Measurements from ENCODE around the gene LTBP3.

The LTBP3 gene

DNA sequence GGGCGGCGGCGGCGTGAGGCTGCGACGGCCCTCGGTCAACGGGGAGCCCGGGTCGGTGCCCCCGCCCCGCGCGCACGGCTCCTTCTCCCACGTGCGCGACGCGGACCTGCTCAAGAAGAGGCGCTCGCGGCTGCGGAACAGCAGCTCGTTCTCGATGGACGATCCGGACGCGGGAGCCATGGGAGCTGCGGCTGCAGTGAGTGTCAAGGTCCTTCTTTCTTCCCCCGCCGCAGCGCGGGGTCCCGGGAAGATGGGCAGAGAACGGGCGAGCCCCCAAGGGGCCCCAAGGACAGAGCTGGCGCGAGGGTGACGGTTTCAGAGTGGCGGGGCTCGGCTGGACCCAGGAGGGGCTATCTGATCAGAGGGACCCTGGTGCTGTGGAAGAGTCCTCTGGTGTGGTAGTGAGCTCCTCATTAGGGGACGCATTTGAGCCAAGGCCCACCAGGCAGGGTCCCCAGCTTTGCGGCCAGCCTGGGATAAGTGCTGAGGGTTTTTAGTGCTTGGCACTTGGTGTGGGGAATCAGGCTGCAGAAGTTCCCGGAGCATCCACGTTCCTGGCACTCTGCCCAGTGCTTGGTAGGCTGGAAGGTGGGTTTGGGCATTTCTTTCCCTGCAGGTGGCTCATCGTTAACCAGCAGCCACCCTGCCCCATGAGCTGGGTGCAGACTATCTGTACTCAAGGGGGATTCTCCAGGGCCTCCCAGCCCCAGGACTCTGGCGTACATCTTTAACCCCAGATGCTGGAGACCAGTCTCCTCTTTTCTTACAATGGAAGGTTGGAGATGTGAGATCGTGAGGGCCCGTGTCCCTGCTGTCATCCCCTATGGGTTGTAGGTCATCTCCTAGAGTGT, 27.5 kb upstream of the LTBP3 start:
- no peak for DNase-seq

DNA sequence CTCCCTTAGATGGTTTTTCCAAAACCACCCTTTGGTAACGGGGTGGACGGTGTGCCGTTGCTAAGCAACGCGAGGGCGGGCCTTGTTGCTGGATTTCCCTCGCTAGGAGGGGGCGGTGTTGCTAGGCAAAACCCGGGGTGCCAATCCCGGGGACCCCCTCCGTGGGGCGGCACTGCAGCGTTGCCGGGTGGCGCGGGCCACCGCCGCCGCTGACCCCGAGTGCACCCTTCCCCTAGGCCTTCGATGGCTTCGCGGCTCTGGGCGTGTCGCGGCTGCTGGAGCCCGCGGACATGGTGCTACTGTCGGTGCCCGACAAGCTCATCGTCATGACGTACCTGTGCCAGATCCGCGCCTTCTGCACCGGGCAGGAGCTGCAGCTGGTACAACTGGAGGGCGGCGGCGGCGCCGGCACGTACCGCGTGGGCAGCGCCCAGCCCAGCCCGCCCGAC, 26.6 kb upstream of the LTBP3 start:
- no peak for DNase-seq

DNA sequence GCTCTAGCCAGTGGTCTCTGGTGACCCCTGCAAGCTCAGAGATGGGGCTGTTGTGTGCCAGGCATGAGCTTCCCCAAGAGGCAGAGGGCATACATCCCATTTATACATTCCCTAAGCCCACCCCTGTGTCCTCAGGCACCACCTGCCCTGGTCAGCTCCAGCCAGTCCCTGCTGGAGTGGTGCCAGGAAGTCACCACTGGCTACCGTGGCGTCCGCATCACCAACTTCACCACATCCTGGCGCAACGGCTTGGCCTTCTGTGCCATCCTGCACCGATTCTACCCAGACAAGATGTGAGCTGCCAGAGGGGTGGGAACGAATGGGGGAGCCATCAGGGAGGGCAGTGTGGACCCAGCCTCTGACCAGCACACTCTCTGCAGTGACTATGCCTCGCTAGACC, 25.9 kb upstream of the LTBP3 start:
- no peak for DNase-seq

DNA sequence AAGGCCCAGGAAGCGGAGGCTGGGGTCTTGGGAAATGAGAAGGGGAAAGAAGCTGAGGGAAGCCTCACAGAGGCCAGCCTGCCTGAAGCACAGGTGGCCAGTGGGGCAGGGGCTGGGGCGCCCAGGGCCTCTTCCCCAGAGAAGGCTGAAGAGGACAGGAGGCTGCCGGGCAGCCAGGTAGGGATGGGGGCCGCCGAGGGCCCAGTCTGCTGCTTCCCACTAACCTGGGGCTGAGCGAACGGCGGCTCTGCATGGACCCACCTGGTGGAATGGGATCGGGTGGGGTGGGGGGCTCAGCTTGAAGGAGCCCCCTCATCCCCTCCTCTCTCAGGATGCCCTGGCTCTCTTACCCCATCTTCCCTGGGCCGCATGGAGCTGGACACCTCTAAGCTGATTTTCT, 25.4 kb upstream of the LTBP3 start:
- DNase-seq = no peak

DNA sequence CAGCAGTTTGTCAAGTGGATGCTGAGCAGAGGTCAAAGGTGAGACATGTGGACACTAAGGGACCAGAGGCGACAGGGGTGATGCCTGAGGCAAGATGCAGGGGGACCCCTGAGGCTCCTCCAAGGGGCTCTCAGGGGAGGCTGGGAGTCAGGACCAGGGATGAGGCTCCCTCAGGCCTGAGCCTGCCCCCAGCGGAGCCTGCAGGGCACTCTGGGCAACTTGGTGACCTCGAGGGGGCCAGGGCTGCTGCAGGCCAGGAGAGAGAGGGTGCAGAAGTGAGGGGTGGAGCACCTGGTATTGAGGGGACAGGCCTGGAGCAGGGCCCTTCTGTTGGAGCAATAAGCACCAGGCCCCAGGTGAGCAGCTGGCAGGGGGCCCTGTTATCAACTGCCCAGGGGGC, 23.8 kb upstream of the LTBP3 start:
- DNase-seq = no peak

DNA sequence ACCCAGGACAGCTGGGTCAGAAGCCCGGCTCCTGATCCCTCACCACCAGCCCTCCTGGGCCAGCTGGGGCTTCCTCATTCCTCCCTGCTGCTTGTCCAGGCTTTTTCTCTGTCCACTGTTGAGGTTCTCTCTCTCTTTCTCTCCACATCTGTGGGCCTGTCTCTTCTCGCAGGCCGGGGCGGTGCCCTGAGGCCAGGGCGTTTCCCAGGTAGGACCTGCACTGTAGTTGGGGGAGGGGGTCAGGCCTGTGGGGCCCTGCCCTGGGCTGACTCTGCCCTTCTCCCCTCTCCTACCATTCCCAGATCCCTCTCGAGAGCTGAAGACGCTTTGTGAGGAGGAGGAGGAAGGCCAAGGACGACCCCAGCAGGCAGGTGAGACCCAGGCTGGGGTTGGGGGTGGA, 22.6 kb upstream of the LTBP3 start:
- DNase-seq = no peak

DNA sequence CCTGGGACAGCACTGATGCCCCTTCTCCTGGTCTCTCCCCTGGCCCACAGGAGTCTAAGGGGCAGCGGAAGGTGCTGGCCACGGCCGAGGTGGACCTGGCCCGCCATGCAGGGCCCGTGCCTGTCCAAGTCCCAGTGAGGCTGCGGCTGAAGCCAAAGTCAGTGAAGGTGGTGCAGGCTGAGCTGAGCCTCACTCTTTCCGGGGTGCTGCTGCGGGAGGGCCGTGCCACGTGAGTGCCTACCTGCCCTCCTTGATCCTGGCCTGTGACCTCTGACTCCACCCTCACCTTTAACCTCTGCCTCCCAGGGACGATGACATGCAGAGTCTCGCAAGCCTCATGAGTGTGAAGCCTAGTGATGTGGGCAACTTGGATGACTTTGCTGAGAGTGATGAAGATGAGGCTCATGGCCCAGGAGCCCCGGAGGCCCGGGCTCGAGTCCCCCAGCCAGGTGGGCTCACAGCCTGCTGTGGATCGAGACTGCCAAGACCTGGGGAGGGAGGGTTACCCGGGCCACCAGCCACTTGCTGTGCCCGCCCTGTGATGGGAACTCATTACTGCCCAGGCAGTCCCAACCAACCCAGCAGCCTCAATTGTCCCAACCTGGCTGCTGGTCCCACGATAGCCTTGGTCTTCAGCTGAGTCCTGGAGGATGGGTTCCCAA, 22.0 kb upstream of the LTBP3 start:
- DNase-seq = no peak

DNA sequence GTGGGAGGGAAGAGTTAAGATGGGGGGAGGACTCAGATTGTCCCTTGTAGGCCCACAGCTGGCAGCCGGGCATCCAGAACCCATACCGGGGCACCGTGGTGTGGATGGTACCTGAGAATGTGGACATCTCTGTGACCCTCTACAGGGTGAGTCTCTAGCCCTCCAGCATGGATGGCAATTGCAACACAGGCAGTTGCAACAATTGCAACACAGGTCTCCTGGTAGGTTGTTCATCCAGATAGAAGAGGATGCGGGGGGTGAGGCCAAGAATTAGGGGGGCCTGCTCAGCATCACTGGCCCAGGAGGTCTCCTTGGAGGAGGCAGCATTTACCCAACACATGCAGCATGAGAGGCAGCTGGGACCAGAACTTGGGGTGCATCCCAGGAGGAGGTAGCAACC, 21.1 kb upstream of the LTBP3 start:
- no peak for DNase-seq

DNA sequence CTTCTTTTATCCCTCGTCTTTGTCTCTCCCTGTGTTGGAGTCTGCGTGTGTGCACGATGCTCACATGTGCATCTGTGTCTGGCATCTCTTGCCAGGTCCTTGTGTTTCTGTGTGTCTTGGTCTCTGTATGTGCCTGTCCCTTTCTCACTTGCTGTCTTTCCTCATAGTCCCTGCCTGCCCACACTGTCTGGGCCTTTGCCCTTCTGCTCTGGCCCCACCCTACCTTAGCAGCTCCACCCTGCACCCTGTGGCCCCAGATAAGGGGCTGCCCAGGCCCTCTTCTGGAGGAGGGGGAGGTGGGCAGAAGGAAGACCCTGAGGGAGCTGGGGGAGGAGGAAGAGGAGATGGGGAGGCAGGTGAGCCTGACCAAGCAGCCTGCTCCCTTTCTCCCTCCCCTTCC, 20.5 kb upstream of the LTBP3 start:
- no peak for DNase-seq

DNA sequence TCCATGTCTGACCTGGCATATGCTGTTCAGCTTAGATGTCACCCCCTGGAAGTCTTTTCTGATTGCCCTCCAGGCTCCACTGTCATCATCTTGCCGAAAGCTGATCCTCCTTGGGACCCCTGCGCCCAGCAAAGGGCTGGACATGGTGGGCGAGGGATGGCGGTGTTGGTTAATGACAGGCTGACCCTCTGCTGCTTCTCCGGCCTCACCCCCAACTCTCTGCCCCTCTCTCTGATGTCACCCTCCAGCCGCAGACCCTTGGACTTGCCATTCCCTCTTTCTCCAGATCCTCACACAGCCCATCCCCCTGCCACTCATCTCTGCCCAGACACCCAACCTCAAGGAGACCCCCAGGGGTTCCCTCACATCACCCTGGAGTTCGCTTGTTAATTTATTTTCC, 20.0 kb upstream of the LTBP3 start:
- DNase-seq = no peak

DNA sequence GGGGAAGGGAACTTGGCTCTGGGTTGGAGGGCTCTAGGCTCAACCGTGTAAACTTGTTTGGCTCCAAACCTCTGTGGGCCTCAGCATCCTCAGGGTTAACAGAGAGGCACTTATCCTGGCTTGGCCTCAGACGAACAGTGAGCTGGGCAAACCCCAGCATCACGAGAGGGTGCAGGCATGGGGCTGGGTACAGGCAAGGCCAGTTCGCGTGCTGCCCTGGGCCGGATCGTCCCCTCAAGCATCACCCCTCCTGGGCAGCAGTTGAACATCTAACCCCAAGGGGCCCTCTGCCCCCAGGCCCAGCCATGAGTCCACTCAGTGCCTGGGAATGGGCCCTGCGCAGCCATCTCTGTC, 19.6 kb upstream of the LTBP3 start:
- no peak for DNase-seq

DNA sequence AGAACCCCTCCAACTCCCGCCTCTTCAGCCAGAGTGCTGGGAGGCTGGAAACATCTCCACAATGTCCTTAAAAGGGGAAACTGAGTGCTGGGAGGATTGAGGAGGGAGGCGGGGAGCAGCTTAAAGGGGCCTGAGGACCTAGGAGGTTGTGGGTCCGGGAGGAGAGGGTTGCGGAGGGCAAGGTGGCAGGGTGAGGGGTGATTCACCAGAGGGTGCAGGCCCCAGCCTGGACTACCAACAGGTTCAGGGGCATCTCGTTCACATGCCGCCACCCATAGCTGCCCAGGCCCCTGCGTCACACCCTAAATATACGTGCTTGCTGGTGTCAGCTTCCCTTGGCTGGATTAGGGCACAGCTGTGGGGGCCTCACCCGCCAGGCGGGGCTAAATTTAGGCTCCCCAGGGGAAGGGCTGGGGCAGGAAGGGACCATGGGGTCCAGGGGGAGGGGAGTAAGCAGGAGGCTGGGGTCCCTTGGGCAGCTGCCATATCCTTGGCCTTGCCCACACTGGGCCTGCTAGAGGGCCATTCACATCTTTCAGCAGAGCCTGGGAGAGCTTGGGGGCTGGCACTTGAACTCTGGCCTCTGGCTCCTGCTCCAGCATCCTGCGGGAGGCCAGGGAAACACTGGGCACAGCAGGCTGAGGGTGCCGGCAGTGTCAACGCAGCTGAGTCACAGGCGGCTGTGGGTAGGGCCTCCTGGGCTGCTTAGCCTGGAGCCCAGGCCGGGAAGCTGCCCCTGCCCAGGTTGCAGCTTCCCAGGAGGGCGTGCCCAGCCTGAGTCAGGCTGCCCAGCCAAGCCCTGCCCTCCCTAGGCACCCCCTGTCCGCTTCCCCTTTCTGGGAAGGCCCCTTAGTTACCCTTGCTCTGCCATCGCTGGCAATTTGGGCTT, 19.0 kb upstream of the LTBP3 start:
- DNase-seq = no peak

DNA sequence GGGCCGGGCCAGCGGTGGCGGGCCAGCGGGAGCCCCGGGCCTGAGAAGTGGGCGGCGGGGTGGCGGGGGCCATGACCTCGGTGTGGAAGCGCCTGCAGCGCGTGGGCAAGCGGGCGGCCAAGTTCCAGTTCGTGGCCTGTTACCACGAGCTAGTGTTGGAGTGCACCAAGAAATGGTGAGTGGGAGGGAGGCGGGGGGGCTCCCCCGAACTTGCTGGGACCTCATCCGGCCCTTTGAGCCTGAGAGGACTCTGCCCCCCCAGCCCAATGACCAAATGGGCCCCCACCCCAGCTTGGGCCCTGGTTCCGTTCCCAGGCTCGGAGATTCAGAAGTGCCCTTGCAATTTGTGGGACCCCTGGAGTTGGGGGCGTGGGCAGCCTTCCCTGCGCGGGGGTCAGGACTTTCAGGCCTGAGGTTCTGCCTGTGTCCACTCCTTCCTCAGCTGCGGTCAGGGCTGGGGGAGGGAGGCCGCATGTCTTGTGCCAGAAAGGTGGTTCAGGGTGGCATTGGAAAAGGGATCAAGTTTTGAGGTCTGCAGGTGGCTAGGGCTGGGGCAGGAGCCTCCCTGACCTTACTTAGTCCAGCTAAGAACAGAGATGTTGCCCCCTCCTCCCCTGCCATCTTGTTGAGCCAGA, 18.2 kb upstream of the LTBP3 start:
- DNase-seq = no peak

DNA sequence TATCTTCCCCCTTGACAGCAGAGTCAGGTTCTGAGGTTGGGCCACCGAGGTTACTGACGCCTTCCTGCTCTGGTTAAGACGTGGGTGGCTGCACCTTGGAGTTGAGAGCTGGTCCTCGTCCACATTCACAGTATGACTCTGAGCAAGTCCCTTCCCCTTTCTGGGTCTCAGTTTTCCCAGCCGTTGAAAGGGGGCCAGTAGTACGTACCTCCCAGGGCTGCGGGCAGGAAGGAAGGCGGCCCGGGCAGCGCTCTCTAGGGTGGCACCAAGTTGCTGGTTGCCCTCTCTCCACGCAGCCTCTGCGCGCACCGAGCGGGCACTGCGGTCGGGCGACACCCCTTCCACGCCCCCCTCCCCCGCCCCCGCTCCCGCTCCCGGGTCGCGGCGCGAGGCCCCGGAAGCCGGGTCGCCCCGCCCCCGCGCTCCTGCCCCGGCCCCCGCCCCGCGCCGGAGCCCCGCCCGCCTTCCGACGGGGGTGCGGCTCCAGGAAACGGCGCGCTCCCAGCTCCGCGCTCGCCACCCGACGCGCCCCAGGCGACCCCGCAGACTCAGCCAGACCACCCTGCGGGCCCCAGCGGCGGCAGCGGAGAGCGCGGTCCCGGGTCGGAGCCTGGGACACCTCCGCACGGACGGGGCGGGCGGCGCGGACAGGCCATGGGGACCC, 17.5 kb upstream of the LTBP3 start, which contains the start of gene EHBP1L1:
Gene EHBP1L1, plus strand, starts transcription at position 486 of the 664 bp plus-strand sequence. CDS start 250 bp downstream, outside the sequence.
- DNase-seq = no peak

DNA sequence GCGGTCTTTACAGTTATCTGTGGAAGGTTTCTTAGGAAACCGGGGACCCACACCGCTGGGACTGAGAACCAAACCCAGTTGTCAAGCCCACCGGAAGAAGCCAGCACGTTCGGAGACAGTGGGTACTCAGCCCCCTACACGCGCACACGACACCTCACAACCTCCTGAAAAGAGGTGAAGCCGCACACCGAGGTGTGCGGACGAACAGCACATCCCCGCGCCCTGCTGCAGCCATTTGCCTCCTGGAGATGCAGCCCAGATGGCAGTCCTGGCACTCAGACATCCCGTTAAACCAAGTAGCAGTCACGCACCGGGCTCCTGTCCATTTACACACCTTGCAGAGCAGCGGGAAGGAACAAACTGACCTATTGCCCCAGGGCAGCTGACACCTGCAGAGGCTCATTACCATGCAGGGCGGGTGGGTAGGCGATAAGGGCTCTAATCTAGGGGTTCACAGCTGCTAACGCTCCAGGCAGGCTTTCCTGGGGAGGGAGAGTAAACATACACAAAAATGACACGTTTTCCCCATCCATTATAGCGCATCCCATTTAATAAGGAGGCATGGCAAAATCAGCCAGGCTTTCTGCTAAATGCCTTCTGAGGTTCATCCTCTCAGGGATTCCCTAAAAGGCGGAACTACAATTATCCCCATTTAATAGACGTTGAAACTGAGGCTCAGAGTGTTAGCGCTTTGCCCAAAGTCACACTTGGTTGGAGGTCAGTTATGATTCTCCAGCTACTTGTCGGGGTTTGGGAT, 16.8 kb upstream of the LTBP3 start:
- DNase-seq = no peak

DNA sequence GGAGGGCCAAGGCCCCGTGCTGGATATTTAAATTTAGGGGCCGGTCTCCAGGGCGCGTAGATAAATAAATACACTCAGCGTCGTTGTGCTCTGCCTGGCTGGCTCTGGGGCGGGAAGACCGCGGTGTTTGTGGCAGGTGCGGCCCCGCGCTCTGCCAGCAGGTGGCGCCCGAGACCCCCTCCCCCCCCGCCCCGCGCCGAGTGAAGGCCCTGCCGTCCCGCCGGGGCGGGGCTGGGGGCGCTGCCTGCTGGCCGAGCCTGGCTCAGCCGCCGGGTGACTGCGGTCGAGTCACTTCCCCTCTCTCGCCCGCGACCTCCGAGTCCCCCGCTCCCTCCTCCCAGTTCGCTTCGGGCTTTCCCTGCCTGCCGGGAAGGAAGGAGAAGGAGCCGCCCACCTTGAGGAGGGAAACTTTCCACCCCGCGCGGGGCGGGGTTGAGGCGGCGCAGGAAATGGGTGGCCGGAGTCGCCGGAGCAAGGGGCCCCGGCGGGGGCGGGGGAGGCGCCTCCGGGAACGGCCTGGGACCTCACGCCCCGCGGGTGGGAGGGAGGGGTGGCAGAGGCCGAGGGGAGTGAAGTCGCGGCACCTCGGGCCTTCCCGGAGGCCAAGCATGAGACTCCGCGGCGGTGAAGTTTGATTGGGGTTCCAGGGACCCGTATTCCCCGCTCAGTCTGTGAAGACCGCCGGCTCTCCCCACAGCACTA, 16.1 kb upstream of the LTBP3 start:
- no peak for DNase-seq

DNA sequence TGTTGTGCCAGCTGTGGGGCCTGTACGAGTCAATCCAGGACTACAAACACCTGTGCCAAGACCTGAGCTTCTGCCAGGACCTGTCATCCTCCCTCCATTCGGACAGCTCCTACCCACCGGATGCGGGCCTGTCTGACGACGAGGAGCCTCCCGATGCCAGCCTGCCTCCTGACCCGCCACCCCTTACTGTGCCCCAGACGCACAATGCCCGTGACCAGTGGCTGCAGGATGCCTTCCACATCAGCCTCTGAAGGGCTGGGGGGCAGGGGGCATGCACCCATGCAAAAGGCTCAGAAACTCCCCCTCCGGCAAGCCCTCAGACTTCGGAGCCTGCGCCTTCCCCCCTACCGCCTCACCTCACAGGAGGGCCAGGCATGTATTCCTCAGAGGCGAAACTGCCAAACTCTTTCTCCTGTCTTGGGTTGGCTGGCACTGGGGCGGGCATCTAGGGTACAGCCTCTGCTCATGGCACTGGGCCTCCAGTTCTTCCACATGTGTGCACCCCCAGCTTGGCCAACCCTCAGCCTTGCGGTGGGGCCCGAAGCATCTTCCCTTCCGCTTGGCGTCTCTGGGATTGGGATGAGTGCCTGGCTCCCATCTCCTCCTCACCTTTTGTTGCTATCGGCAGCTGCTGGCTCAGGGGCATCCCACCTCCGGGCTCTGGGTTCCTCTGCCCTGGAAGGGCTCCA, 15.4 kb upstream of the LTBP3 start:
- DNase-seq = no peak

DNA sequence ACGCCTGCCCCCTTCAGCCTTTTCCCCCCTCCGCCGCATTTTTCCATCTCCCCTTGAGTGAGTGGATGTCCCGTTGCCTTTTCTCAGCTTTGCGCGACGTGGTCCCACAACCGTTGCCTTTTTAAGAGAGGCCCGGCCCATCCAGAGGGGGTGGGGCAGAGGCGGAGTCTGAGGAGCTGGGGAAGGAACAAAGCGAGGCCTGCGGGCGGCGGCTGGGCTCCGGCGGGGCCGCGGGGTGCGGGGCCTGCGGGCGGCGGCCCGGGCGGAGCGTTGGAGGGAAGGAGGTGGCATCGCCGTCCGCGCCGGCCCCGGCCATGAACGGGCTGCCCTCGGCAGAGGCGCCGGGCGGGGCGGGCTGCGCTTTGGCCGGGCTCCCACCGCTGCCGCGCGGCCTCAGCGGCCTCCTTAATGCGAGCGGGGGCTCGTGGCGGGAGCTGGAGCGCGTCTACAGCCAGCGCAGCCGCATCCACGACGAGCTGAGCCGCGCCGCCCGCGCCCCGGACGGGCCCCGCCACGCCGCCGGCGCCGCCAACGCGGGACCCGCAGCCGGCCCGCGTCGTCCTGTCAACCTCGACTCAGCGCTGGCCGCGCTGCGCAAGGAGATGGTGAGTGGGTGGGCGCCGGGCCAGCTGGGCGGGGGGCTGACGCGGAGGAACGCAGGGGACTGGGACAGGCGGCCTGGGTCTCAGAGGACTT, 14.3 kb upstream of the LTBP3 start, which contains the start of gene FAM89B:
Gene FAM89B, plus strand, starts transcription at position 183 of the 696 bp plus-strand sequence. Its CDS starts 132 bp downstream, at position 315.
- DNase-seq = no peak

DNA sequence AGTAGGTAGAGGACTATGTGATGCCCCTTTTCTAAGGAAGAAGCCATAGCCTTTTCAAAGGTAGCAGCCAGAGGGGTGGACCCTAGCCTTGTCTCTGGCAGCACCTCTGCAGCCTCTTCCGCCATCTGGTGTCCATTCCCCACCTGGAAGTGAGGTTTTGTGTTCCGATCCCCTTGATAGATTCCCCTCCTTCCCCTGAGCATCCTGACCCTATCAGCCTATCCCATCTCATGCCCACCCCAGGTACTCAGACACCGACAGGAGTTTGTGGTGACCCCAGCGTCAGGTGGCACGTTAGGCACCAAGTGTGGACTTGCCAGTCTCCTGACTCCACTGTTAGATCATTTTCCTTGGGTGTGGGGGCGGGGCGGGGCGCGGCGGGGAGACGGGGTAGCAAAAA, 13.8 kb upstream of the LTBP3 start:
- no peak for DNase-seq

DNA sequence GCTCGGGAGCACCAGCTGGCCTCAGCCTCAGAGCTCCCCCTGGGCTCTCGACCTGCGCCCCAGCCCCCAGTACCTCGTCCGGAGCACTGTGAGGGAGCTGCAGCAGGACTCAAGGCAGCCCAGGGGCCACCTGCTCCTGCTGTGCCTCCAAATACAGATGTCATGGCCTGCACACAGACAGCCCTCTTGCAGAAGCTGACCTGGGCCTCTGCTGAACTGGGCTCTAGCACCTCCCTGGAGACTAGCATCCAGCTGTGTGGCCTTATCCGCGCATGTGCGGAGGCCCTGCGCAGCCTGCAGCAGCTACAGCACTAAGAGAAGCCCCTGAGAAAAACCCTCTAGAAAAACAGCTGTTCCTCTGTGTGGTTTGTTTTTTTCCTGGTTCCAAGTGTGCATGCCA, 13.3 kb upstream of the LTBP3 start:
- DNase-seq = no peak

Data from NCI-H1417 treated with DMSO at 0.1 percent for 48 hours (cell line).